ENCODE results near the gene TLE1. TPM values are rescaled to one million over a fixed set of nuclear protein-coding genes. Genes with fewer than 3 reads are reported as not detected.
"Not testable (repeated sequence)": the region's sequence is repeated elsewhere in the genome, so short reads cannot be mapped to it uniquely, and the experiment has no call there.

The TLE1 gene
- polyA plus RNA-seq, 3 donors, result 25.9 to 64.7 (median 43.6) TPM

DNA sequence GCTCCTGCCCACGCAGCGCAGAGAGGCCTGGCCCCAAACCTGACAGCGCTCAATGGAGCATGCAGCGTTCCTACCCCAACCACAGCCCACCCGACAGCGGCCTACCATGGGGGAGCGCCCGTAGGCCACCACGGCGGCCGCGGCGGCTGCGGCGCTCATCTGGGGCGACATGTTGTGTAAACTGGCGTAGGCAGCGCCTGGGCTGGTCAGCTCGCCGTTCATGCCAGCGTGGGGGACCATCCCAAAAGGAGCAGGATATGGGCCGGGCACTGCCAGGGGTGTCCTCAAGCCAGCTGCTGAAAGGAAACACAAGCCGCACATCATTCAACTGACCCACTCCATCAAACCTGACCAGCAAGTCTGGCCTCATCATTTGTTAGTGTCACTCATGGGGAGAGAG lies 77.7 kb downstream of the TLE1 start:
- H3K27ac ChIP-seq (ENCODE audit: low read depth, low read length), result no peak overlapping the region
- WGBS, 3 donors, result 96 to 98% (median 98%) methylated on average over 15 to 23 of the region's 23 CpGs

DNA sequence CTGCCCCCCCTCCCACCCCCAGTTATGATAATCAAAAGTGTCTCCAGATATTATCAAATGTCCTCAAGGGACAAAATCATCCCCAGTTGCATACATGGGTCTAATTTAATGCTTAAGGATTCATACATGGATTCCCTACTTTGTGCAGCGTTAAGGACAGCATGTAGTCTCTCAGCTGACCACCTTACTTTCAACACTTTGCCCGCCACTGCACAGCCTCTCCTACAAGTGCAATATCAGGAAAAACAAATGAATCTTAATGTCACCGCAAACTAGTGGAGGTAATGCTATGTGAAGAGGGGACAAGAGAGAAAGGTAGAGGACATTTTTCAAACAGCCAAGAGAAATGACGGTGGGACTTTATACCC lies 78.6 kb downstream of the TLE1 start:
- WGBS, 3 donors, result 82 to 94% (median 86%) methylated on average over 4 of the region's 4 CpGs
- H3K27ac ChIP-seq (ENCODE audit: low read depth, low read length), result no peak overlapping the region

GRCh38 chr9:81609782-81610739 lies 79.3 kb downstream of the TLE1 start:
- 61 to 81% (median 62%) methylated on average over 8 of the region's 8 CpGs for WGBS, 3 donors
- no peak overlapping the region for H3K27ac ChIP-seq (ENCODE audit: low read depth, low read length)

DNA sequence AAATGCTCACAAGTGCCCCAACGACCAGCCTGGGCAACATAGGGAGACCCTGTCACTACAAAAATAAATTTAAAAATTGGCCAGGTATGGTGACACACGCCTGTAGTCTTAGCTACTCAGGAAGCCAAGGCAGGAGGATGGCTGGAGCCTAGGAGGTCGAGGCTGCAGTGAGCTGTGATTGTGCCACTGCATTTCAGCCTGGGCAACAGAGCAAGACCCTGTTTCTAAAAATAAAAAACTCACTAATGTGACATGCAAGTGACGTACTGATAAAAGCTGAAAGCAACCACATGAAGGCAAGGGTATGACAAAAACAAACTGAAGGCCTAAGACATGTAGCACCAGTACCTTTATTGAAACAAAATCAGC lies 81.1 kb downstream of the TLE1 start:
- WGBS, 3 donors, result 78 to 83% (median 83%) methylated on average over 4 of the region's 4 CpGs
- H3K27ac ChIP-seq (ENCODE audit: low read depth, low read length), result no peak overlapping the region

DNA sequence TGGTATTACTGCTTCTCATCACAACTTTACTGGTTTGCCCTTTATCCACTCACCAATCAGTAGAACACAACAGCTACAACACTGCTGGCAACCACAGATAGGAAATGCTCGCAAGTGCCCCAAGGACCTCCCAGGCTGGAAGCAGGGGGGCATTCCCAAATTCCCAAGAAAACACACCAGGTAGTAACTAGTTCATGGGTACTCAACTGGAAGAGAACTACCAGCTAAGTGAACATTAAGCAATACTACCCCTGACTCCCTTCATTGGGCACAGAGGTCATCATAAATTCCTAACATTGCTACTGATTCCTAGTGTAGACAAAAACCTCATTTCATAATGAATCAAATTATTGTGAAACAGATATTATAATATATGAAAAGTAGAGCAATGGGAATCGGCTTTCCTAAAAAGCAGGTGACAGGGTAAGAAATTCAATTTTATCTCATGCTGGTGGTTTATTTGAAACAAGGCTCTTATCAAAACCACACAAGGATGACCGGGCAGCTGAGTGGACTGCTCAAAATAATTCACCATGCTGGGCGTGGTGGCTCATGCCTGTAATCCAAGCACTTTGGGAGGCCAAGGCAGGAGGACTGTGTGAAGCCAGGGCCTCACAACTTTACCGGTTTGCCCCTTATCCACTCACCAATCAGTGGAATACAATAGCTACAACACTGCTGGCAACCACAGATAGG lies 81.6 kb downstream of the TLE1 start:
- WGBS, 3 donors, result 72 to 87% (median 72%) methylated on average over 5 of the region's 5 CpGs
- no peak overlapping the region for H3K27ac ChIP-seq (ENCODE audit: low read depth, low read length)

GRCh38 chr9:81606261-81606660 lies 83.1 kb downstream of the TLE1 start:
- not testable (repeated sequence) for H3K27ac ChIP-seq (ENCODE audit: low read depth, low read length)

DNA sequence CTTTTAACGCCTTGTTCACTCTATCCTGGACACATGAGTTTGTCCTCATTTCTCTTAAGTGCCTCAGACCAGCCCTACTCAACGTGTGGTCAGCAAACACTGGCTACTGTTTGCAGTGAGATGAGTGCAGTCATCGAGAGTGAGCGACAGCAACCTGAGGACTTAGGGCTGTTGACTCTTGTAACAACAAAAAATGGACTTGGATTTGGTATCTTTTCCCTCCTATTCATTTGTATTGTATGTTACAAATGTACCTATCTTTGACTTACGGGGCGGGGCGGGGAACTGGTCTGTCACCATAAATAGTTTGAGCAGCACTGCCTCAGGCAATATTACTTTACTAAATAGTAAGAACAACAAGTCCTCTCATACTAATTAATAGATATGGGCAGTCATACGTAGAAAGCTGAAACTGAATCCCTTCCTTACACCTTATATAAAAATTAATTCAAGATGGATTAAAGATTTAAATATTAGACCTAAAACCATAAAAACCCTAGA lies 84.1 kb downstream of the TLE1 start:
- WGBS, 3 donors, result 92 to 96% (median 92%) methylated on average over 8 of the region's 8 CpGs
- H3K27ac ChIP-seq (ENCODE audit: low read depth, low read length), result no peak overlapping the region

DNA sequence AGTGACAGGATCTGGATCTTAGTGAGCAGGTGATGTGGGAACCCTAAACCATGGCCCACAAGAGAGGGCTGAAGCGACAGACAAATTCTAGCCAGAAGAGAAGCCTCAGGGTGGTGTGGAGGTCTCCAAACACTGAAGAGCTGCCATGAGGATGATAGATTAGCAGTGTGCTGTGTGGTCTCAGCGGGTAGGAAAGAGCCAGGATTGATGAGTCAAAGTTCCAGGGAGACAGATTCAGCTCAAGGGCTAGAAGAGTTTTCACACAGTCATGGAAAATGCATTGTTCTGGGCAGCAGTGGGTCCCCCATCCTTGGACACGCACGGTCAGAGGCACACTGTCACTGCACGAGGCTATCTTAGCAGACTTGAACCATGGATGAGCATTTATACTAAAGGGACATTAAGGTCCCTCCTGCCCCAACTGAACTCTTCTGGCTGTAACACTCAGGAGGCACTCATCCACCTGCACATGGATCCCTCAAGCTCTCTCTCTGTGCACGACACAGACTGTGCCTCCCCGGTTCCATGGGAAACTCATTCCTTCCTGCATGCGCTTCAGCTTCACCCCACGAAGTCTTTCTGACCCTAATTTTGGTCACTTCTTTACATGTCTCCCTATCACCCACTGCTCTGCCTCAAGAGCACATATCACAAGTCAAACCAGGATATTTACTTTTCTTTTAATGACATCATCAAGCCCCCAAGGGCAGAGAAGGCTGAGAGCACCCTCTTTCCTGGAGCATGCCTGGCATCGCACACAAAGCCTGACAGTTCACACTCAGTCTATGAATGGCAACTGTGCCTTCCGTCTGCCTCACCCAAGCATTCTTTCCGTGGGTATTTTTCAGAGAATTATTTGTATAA lies 84.8 kb downstream of the TLE1 start:
- H3K27ac ChIP-seq (ENCODE audit: low read depth, low read length), result no peak overlapping the region
- 87 to 89% (median 88%) methylated on average over 12 of the region's 12 CpGs for WGBS, 3 donors

GRCh38 chr9:81602887-81603680 lies 86.3 kb downstream of the TLE1 start:
- no peak overlapping the region for H3K27ac ChIP-seq (ENCODE audit: low read depth, low read length)
- WGBS, 3 donors, result 93 to 96% (median 94%) methylated on average over 6 of the region's 6 CpGs

DNA sequence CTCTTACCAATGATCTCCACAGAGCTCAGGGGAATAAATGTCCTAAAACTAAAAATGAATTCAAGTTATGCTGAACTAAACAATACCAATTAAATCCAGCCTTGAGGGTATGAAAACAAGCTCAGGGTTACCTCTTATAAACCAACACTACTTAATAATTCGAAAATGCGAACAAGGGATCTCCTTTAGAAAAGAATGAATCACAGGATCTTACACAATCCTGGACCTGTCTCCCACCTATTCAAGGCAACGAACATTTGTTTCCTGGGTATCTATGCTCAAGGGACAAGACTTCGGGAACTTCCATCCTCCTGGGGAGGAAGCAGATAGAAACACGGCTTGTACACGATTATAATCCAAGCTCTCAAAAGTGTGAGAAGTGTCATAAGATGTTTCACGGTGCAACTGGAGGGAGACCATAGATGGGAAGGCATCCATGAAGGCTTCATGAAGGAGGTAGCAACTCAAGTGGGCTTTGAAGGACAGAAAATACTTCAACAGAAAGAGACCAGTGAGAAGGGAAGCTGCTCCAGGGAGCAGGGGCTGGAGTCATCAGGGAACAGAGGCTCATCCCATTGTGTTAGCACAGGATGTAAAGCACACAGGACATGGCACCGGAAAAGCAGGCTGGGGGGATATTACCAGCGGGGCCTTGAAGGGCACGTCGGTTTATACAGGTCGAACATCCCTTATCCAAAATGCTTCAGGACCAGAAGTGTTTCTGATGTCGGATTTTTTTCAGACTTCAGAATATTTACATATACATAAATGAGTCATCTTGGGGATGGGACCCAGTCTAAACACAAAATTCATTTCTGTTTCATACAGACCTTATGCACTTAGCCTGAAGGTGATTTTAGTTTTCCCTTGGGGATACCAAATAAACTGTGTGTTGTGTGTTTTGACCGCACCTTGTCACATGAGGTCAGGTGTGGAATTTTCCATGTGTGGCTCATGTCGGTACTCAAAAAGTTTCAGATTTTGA lies 87.4 kb downstream of the TLE1 start:
- H3K27ac ChIP-seq (ENCODE audit: low read depth, low read length), result no peak overlapping the region
- WGBS, 3 donors, result 73 to 87% (median 76%) methylated on average over 15 of the region's 15 CpGs

GRCh38 chr9:81600631-81601030 lies 88.7 kb downstream of the TLE1 start:
- no peak overlapping the region for H3K27ac ChIP-seq (ENCODE audit: low read depth, low read length)

GRCh38 chr9:81599837-81600236 lies 89.5 kb downstream of the TLE1 start:
- no peak overlapping the region for H3K27ac ChIP-seq (ENCODE audit: low read depth, low read length)
- WGBS, 3 donors, result 10 to 15% (median 13%) methylated on average over 1 of the region's 1 CpG

More at GRCh38 chr9:81600631-81601030, 88.7 kb downstream of the TLE1 start:
- 82 to 88% (median 85%) methylated on average over 4 of the region's 4 CpGs for WGBS, 3 donors

DNA sequence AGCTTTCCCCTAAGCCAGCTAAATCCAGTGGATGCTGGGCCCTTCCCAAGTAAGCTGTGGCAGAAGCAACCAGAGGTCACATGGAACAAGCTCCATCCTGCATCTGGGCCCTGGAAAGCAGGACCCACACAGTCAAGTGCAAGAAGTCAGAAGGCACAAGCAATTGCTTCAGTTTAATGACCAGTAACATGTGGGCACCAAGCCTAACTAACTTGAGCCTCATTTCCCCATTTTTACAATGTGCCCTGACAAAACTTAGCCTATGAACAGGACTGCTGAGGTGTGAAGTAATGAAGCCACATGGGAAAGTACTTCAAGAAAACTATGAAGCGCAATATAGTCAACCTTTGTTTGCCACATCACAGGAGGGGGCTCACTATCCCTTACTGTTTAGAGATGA lies 90.5 kb downstream of the TLE1 start:
- H3K27ac ChIP-seq (ENCODE audit: low read depth, low read length), result no peak overlapping the region
- WGBS, 3 donors, result 96 to 100% (median 100%) methylated on average over 1 of the region's 1 CpG

DNA sequence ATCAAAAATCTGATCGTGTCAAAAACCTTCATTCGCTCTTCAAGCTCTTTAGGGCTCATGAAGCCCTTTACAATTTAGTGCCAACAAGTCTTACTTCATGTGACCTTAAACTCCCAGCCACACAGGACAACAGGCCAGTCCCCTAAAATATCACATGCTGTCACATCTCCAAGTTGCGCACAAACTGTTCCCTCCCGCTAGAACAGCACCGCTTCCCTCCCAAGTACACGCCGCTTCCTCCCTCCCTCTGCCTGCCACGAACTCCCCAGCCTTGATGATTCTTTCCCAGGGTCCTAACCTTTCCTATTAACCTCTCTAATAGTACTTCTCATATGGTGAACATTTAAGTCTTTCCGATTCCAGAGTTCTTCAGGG lies 91.2 kb downstream of the TLE1 start:
- WGBS, 3 donors, result 81 to 96% (median 82%) methylated on average over 8 to 9 of the region's 9 CpGs
- H3K27ac ChIP-seq (ENCODE audit: low read depth, low read length), result no peak overlapping the region

DNA sequence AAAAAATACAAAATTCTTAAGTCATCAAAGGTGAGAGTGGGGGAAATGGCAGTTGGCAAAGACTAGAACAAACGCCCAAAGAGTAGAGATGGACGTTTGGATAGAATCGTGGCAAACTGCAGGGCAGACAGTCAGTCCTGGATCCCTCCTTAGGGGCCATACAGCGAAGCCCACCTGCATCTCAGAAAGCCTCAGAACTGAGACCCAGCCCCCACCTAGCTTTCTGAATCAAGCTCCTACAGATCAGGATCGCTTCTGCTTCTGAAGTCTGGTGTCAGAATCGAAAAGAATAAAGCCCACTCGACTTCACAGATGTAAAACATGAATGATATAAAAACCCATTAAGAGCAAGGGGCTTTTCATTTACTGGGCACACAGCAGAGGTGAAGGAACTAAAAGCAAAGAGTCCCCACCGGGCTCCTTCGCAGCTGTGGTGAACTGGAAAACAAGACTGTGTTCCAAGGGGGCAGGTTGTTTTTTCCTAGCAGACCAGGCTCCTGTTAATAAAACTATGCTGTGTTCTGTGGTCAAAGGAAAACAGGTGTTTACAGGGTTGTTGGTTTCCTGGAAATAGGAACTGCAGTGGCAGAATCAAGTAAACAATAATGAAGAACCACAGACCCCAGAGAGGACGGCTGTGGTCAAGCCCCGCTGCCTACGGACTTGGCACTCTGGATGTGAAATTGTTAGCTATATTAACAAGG lies 91.8 kb downstream of the TLE1 start:
- 71 to 81% (median 73%) methylated on average over 12 of the region's 12 CpGs for WGBS, 3 donors
- H3K27ac ChIP-seq (ENCODE audit: low read depth, low read length), result no peak overlapping the region

- 61 to 84% (median 67%) methylated on average over 13 of the region's 13 CpGs for WGBS, 3 donors
- H3K27ac ChIP-seq (ENCODE audit: low read depth, low read length), result no peak overlapping the region
Measured at GRCh38 chr9:81596679-81597418, 92.5 kb downstream of the TLE1 start.
